ENCODE results near the gene KSR2.

Gene KSR2

GRCh38 chr12:117506333-117506732, 462.5 kb downstream of the KSR2 start:
- no peak for DNase-seq (ENCODE audit: low read depth in 2 of 3, low spot score in 1 of 3)

GRCh38 chr12:117502633-117503032, 466.2 kb downstream of the KSR2 start:
- DNase-seq (ENCODE audit: low read depth in 2 of 3, low spot score in 1 of 3): no peak

GRCh38 chr12:117502233-117502632, 466.6 kb downstream of the KSR2 start:
- no peak for DNase-seq (ENCODE audit: low read depth in 2 of 3, low spot score in 1 of 3)

GRCh38 chr12:117501076-117501869, 467.5 kb downstream of the KSR2 start:
- no peak for DNase-seq (ENCODE audit: low read depth in 2 of 3, low spot score in 1 of 3)

- DNase-seq (ENCODE audit: low read depth in 2 of 3, low spot score in 1 of 3): no peak
These were observed 468.9 kb downstream of the KSR2 start for GRCh38 chr12:117499759-117500485.

- DNase-seq (ENCODE audit: low read depth in 2 of 3, low spot score in 1 of 3): no peak
These were observed 469.9 kb downstream of the KSR2 start for GRCh38 chr12:117498880-117499279.

GRCh38 chr12:117498256-117498655, 470.5 kb downstream of the KSR2 start:
- DNase-seq (ENCODE audit: low read depth in 2 of 3, low spot score in 1 of 3): no peak

GRCh38 chr12:117497407-117497806, 471.4 kb downstream of the KSR2 start:
- DNase-seq (ENCODE audit: low read depth in 2 of 3, low spot score in 1 of 3): no peak

- DNase-seq (ENCODE audit: low read depth in 2 of 3, low spot score in 1 of 3): no peak
These were observed 473.7 kb downstream of the KSR2 start for GRCh38 chr12:117494833-117495655.

GRCh38 chr12:117491711-117492110, 477.1 kb downstream of the KSR2 start:
- DNase-seq (ENCODE audit: low read depth in 2 of 3, low spot score in 1 of 3): no peak

GRCh38 chr12:117490130-117490529, 478.7 kb downstream of the KSR2 start:
- no peak for DNase-seq (ENCODE audit: low read depth in 2 of 3, low spot score in 1 of 3)

GRCh38 chr12:117489671-117490070, 479.1 kb downstream of the KSR2 start:
- DNase-seq (ENCODE audit: low read depth in 2 of 3, low spot score in 1 of 3): no peak

GRCh38 chr12:117486840-117487659, 481.7 kb downstream of the KSR2 start:
- no peak for DNase-seq (ENCODE audit: low read depth in 2 of 3, low spot score in 1 of 3)

- DNase-seq (ENCODE audit: low read depth in 2 of 3, low spot score in 1 of 3): no peak
These were observed 482.6 kb downstream of the KSR2 start for GRCh38 chr12:117485984-117486839.

GRCh38 chr12:117484901-117485300, 483.9 kb downstream of the KSR2 start:
- no peak for DNase-seq (ENCODE audit: low read depth in 2 of 3, low spot score in 1 of 3)

GRCh38 chr12:117483501-117483900, 485.3 kb downstream of the KSR2 start:
- no peak for DNase-seq (ENCODE audit: low read depth in 2 of 3, low spot score in 1 of 3)

GRCh38 chr12:117481470-117481869, 487.3 kb downstream of the KSR2 start:
- no peak for DNase-seq (ENCODE audit: low read depth in 2 of 3, low spot score in 1 of 3)

GRCh38 chr12:117476341-117476740, 492.4 kb downstream of the KSR2 start:
- no peak for DNase-seq (ENCODE audit: low read depth in 2 of 3, low spot score in 1 of 3)

GRCh38 chr12:117473856-117474255, 494.9 kb downstream of the KSR2 start:
- DNase-seq (ENCODE audit: low read depth in 2 of 3, low spot score in 1 of 3): no peak

GRCh38 chr12:117472983-117473382, 495.8 kb downstream of the KSR2 start:
- DNase-seq (ENCODE audit: low read depth in 2 of 3, low spot score in 1 of 3): no peak
